CD4-positive, alpha-beta T cell (primary cell): ENCODE data around the gene FAM78A. TPM values are rescaled to one million over a fixed set of nuclear protein-coding genes. Genes with fewer than 3 reads are reported as not detected.
"Not testable (repeated sequence)": the region's sequence is repeated elsewhere in the genome, so short reads cannot be mapped to it uniquely, and the experiment has no call there.

ENCODE experiments used
- ATAC-seq: fragments of 200-7000 bp; cut with Tn5 transposase; one replicate; pipeline ENCODE4 v1.10.0; 2022; ENCODE audit warnings: mild to moderate bottlenecking; ENCODE audit not compliant: poor library complexity
- CTCF ChIA-PET: fragments of 350-600 bp; sonication (Branson Sonifier 250); formaldehyde crosslinking; loops from one replicate; lab custom pipeline; 2021; ENCODE audit warnings: antibody characterized with exemption, inconsistent platforms; lab: Charles Lee
- POLR2A ChIA-PET: fragments of 350-600 bp; sonication (Branson Sonifier 250); formaldehyde crosslinking; loops from one replicate; lab custom pipeline; 2021; ENCODE audit warnings: antibody characterized with exemption, inconsistent platforms; lab: Charles Lee
- DNase-seq, 14 experiments: peaks; one replicate each; pipeline ENCODE4 v3.0.0-alpha.2; 2013 to 2020; ENCODE audit warnings: mixed read lengths in 2 of 14
- H3K27ac ChIP-seq, 2 donors: one replicate each; pipeline versions ENCODE4 v1.5.1 to v1.7.0; 2013; ENCODE audit warnings: low read length in 2 of 2, low read depth in 1 of 2, mild to moderate bottlenecking in 1 of 2
- H3K27me3 ChIP-seq, 2 experiments: 1 replicate in 1 of 2; 2 replicates in 1 of 2; pipeline versions ENCODE4 v1.6.1 to v1.7.0; 2013; ENCODE audit warnings: low read length in 2 of 2, control low read depth in 1 of 2, mild to moderate bottlenecking in 1 of 2, moderate library complexity in 1 of 2; ENCODE audit not compliant: insufficient read depth in 2 of 2, control insufficient read depth in 1 of 2
- H3K36me3 ChIP-seq: one replicate; pipeline ENCODE4 v1.6.1; 2013; ENCODE audit warnings: low read length, control low read depth; ENCODE audit not compliant: insufficient read depth
- H3K4me1 ChIP-seq: one replicate; pipeline ENCODE4 v1.6.1; 2013; ENCODE audit warnings: low read length, control low read depth; ENCODE audit not compliant: insufficient read depth
- H3K4me3 ChIP-seq: one replicate; pipeline ENCODE4 v1.5.1; 2013; ENCODE audit warnings: mild to moderate bottlenecking, low read length, moderate library complexity
- H3K9me3 ChIP-seq, 2 experiments: 1 replicate in 1 of 2; 2 replicates in 1 of 2; pipeline versions ENCODE4 v1.6.1 to v1.7.0; 2013; ENCODE audit warnings: low read length in 2 of 2, mild to moderate bottlenecking in 2 of 2, control low read depth in 1 of 2, moderate library complexity in 1 of 2; ENCODE audit not compliant: control insufficient read depth in 1 of 2, insufficient read depth in 1 of 2
- H3K27ac Mint-ChIP-seq: one replicate; pipeline ENCODE4 v1.8.0; 2020; ENCODE audit warnings: mixed read lengths
- H3K27me3 Mint-ChIP-seq: one replicate; pipeline ENCODE4 v1.8.0; 2021; ENCODE audit warnings: mixed read lengths
- H3K36me3 Mint-ChIP-seq: one replicate; pipeline ENCODE4 v1.8.0; 2021; ENCODE audit warnings: low read depth, mixed read lengths
- H3K4me1 Mint-ChIP-seq: one replicate; pipeline ENCODE4 v1.8.0; 2021; ENCODE audit warnings: low read depth, mixed read lengths
- H3K4me3 Mint-ChIP-seq: one replicate; pipeline ENCODE4 v1.8.0; 2020; ENCODE audit warnings: mild to moderate bottlenecking, mixed read lengths
- H3K9me3 Mint-ChIP-seq: one replicate; pipeline ENCODE4 v1.8.0; 2020; ENCODE audit warnings: mixed read lengths
- intact Hi-C, 2 experiments: fragments of 100-400 bp; cut with DNase I in 1 of 2; cut with micrococcal nuclease in 1 of 2; formaldehyde crosslinking; loops; one replicate each; pipeline versions ENCODE4 v1.15.1 to v1.9.0; 2023 to 2025; cut with DNase I, micrococcal nuclease
- total RNA-seq, 174 experiments: library from RNA in 2 of 174; stranded (reverse) in 2 of 174; gene quantifications; one replicate each; pipeline ENCODE4 v1.2.3 and lab custom pipeline; 2021 to 2026
- TF ChIP-seq, protein P1 (sequence below): fragments of 200-600 bp; IDR thresholded peaks from one replicate; pipeline ENCODE4 v1.8.0; 2022; ENCODE audit warnings: antibody characterized with exemption, mild to moderate bottlenecking

Gene FAM78A
- total RNA-seq, 2 experiments from 2014 or later = 62.4 to 62.7 TPM

DNA sequence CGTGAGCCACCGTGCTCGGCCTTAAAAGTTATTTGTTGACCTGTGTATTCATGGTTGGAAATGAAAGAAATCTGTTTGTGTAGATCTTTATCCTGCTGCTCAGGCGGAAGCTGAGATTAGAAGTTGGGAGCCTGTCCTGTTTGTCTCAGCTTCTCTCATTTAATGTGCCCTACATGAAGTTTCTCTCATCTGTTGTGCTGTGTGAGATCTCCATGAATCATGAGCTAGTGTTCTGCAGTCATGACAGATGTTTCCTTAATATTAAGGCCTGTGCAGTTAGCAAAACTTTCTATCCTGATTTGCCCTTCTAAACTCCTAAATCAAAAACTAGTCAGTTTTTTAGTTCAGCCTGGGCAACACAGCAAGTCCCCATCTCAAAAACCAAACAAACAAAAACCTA is 59.5 kb downstream of the FAM78A start:
- Histone ChIP-seq H3K36me3 (peaks cover 33% of the 10 kb centered on the region), H3K9me3 (no peaks in the 10 kb centered on the region), H3K4me3 (no peak overlapping the region), H3K4me1 (no peaks in the 10 kb centered on the region), H3K27ac (no peak overlapping the region), H3K27me3 (no peaks in the 10 kb centered on the region)
- peaks cover 87% of the 10 kb centered on the region for H3K36me3 Mint-ChIP-seq
- intact Hi-C loops = no loop called here
- POLR2A ChIA-PET = interaction anchor here (0.7 to 1.5 kb wide), 2 partner anchors 39 to 49 kb away, joined by 4 to 5 read pairs; no protein-coding TSS in a partner anchor
- no peak overlapping the region for H3K4me3 Mint-ChIP-seq
- no peaks in the 10 kb centered on the region for H3K27me3 Mint-ChIP-seq
- H3K27ac Mint-ChIP-seq = no peak overlapping the region
- no peak for ATAC-seq
- H3K4me1 Mint-ChIP-seq = no peaks in the 10 kb centered on the region
- DNase-seq = no peak
- no peaks in the 10 kb centered on the region for H3K9me3 Mint-ChIP-seq
- TF ChIP-seq, protein P1, sequence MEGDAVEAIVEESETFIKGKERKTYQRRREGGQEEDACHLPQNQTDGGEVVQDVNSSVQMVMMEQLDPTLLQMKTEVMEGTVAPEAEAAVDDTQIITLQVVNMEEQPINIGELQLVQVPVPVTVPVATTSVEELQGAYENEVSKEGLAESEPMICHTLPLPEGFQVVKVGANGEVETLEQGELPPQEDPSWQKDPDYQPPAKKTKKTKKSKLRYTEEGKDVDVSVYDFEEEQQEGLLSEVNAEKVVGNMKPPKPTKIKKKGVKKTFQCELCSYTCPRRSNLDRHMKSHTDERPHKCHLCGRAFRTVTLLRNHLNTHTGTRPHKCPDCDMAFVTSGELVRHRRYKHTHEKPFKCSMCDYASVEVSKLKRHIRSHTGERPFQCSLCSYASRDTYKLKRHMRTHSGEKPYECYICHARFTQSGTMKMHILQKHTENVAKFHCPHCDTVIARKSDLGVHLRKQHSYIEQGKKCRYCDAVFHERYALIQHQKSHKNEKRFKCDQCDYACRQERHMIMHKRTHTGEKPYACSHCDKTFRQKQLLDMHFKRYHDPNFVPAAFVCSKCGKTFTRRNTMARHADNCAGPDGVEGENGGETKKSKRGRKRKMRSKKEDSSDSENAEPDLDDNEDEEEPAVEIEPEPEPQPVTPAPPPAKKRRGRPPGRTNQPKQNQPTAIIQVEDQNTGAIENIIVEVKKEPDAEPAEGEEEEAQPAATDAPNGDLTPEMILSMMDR = no peak
- CTCF ChIA-PET = interaction anchor here (0.5 kb wide), 1 partner anchor 218 kb away, joined by 3 read pairs; no protein-coding TSS in a partner anchor

DNA sequence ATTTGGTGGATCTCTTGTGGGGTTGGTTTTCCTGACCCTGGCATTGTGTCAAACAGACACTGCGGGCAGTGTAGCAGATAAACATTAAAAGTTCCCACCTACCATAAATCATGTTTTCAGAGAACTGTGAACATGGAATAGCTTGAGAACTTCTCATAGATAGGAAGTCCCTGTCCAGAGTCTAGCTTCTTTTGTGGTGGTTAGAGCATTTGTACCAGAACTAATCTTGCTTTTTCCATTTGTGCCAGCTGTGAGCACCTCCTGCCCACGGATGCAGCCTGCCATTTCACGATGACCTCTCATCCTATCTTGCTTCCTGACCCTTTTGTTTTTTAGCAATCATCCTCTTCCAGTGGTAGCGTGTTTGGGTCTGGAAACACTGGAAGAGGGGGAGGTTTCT is 61.4 kb downstream of the FAM78A start:
- Histone ChIP-seq H3K4me3 (no peak overlapping the region), H3K27me3 (no peaks in the 10 kb centered on the region), H3K27ac (no peak overlapping the region), H3K36me3 (peaks cover 41% of the 10 kb centered on the region), H3K4me1 (no peaks in the 10 kb centered on the region), H3K9me3 (peaks cover 5 to 7% of the 10 kb centered on the region in 2 experiments)
- DNase-seq (no peak), ATAC-seq (no peak)
- Mint-ChIP-seq H3K27me3 (no peaks in the 10 kb centered on the region), H3K27ac (no peak overlapping the region), H3K4me3 (no peak overlapping the region), H3K36me3 (peaks cover 87% of the 10 kb centered on the region), H3K4me1 (no peaks in the 10 kb centered on the region), H3K9me3 (peaks cover 11% of the 10 kb centered on the region)
- intact Hi-C loops = no loop called here
- ChIA-PET CTCF (no interaction called here), POLR2A (no interaction called here)
- TF ChIP-seq, protein P1 = no peak

DNA sequence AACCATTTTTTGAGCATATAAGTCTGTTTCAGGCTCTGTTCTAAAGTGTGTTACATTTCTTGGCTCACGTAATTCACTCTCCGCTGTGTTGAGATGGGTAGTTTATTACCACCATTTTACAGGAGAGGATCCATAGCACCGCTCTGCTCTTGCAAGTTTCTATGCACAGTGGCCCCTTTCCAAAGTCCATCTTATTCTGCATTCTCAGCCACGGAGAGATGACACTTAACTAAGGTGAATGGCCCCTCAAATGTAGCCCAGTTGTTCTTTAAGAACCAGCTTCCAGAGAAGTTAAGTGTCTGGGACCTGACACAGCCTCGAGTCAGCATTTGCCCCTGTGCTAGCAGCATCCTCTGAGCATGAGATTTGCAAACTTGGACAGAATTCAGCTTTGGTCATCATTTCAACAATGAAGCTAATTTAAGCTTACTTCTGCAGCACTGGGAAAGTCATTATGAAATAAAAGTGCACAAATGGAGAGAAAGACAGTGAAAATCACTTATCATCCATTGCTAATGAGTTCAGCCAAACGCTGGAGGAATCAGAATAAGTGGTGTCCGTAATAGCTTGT is 61.9 kb downstream of the FAM78A start:
- Mint-ChIP-seq H3K27ac (no peak overlapping the region), H3K36me3 (peaks cover 87% of the 10 kb centered on the region), H3K9me3 (peaks cover 11% of the 10 kb centered on the region), H3K4me3 (no peak overlapping the region), H3K4me1 (no peaks in the 10 kb centered on the region), H3K27me3 (no peaks in the 10 kb centered on the region)
- H3K27ac ChIP-seq = no peak overlapping the region
- no peak for ATAC-seq
- intact Hi-C loops = no loop called here
- DNase-seq = no peak
- CTCF ChIA-PET = no interaction called here
- no peak overlapping the region for H3K4me3 ChIP-seq
- TF ChIP-seq, protein P1 = no peak
- no peaks in the 10 kb centered on the region for H3K27me3 ChIP-seq
- H3K4me1 ChIP-seq = no peaks in the 10 kb centered on the region
- H3K36me3 ChIP-seq = peaks cover 40% of the 10 kb centered on the region
- H3K9me3 ChIP-seq = peaks cover 5 to 7% of the 10 kb centered on the region in 2 experiments
- POLR2A ChIA-PET = no interaction called here

DNA sequence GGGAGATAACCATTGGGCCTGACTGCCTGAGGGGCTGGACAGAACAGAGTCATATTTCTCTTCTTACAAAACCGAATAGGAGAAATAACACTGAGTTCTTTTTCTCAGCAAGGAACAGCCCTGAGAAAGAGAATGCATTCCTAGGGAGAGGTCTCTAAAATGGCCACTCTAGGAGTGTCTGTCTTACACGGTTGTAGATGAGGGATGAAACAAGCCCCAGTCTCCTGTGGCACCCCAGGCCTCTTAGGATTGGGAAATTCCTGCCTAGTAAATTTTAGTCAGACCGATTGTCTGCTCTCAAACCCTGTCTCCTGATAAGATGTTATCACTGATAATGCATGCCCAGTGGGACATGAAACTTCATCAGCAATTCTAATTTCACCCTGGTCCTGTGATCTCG is 64.4 kb downstream of the FAM78A start:
- Mint-ChIP-seq H3K9me3 (peaks cover 11% of the 10 kb centered on the region), H3K36me3 (peaks cover 80% of the 10 kb centered on the region)
- H3K4me3 ChIP-seq, H3K27me3 ChIP-seq, H3K27ac ChIP-seq, ATAC-seq, H3K4me1 Mint-ChIP-seq, H3K4me3 Mint-ChIP-seq, H3K27me3 Mint-ChIP-seq, POLR2A ChIA-PET, H3K9me3 ChIP-seq, CTCF ChIA-PET, H3K4me1 ChIP-seq, intact Hi-C loops, H3K27ac Mint-ChIP-seq: not testable (repeated sequence)
- peak in 1 of 14 experiments; percentile 9 for DNase-seq
- peaks cover 39% of the 10 kb centered on the region for H3K36me3 ChIP-seq
